K562 (cell line): Measurements from ENCODE around the gene OTUD5. TPM values are rescaled to one million over a fixed set of nuclear protein-coding genes. Genes with fewer than 3 reads are reported as not detected.

Experiments
- ARHGAP35 ChIP-seq: fragments of 450-650 bp; IDR thresholded peaks from 2 replicates; pipeline ENCODE4 v1.6.1; 2018; ENCODE audit not compliant: partially characterized antibody
- FOXP1 ChIP-seq: sonication (generic); formaldehyde crosslinking; IDR thresholded peaks from 2 replicates; pipeline ENCODE4 v1.8.0; 2022; ENCODE audit warnings: mild to moderate bottlenecking, missing genetic modification reagents
- HOXB6 ChIP-seq: fragments of 250-450 bp; sonication (Bioruptor Pico); IDR thresholded peaks from 2 replicates; pipeline ENCODE4 v1.5.1; 2022; ENCODE audit warnings: mild to moderate bottlenecking, borderline replicate concordance
- KLF10 ChIP-seq: fragments of 250-450 bp; sonication (Bioruptor Pico); IDR thresholded peaks from 2 replicates; pipeline ENCODE4 v1.6.1; 2021; ENCODE audit warnings: matching md5 sums
- MCM5 ChIP-seq: fragments of 450-650 bp; IDR thresholded peaks from 2 replicates; pipeline ENCODE4 v1.6.1; 2016; ENCODE audit warnings: low read depth
- NCOA2 ChIP-seq, 2 experiments: fragments of 450-650 bp; IDR thresholded peaks; 2 replicates each; pipeline ENCODE4 v1.6.1; 2018; ENCODE audit warnings: mild to moderate bottlenecking in 2 of 2, moderate library complexity in 1 of 2; ENCODE audit not compliant: partially characterized antibody in 2 of 2
- NFE2L1 ChIP-seq: fragments of 450-650 bp; IDR thresholded peaks from 2 replicates; pipeline ENCODE4 v1.6.1; 2016; ENCODE audit warnings: missing genetic modification characterization, low read depth, mild to moderate bottlenecking, missing compliant biosample characterization, moderate library complexity, borderline replicate concordance
- NONO ChIP-seq, 2 experiments: fragments of 200-400 bp in 1 of 2; fragments of 450-650 bp in 1 of 2; formaldehyde crosslinking in 1 of 2; IDR thresholded peaks; 2 replicates each; pipeline ENCODE4 v1.6.1; 2017; ENCODE audit warnings: low read depth in 2 of 2, mild to moderate bottlenecking in 2 of 2, moderate library complexity in 2 of 2, low read length in 1 of 2
- NR4A1 ChIP-seq, 2 experiments: fragments of 250-450 bp in 1 of 2; fragments of 450-650 bp in 1 of 2; sonication (Bioruptor Pico) in 1 of 2; IDR thresholded peaks; 2 replicates each; pipeline versions ENCODE4 v1.4.0 to v1.6.1; 2016 to 2020; ENCODE audit warnings: mild to moderate bottlenecking in 2 of 2, missing compliant biosample characterization in 1 of 2, missing genetic modification characterization in 1 of 2, moderate library complexity in 1 of 2
- RBM25 ChIP-seq: fragments of 200-400 bp; formaldehyde crosslinking; IDR thresholded peaks from 2 replicates; pipeline ENCODE4 v1.6.1; 2018; ENCODE audit warnings: low read length, low read depth, moderate library complexity; ENCODE audit not compliant: severe bottlenecking
- SMARCA5 ChIP-seq: fragments of 450-650 bp; IDR thresholded peaks from 2 replicates; pipeline ENCODE4 v1.6.1; 2016
- SNRNP70 ChIP-seq: fragments of 200-400 bp; formaldehyde crosslinking; optimal IDR thresholded peaks from 2 replicates; pipeline ENCODE3; 2017; ENCODE audit warnings: low read depth, low read length
- TRIM28 ChIP-seq: fragments of 450-650 bp; IDR thresholded peaks from 2 replicates; pipeline ENCODE4 v1.6.1; 2017
- U2AF1 ChIP-seq: fragments of 200-400 bp; formaldehyde crosslinking; optimal IDR thresholded peaks from 2 replicates; pipeline ENCODE3; 2017; ENCODE audit warnings: mild to moderate bottlenecking, low read depth, low read length, moderate library complexity
- WHSC1 ChIP-seq: IDR thresholded peaks from one replicate; pipeline ENCODE4 v1.6.1; 2012; ENCODE audit warnings: low read length, control low read depth, inconsistent platforms
- YY1 ChIP-seq, 3 experiments: IDR thresholded peaks; 2 replicates each; pipeline ENCODE4 v1.6.1; 2011; ENCODE audit warnings: low read length in 2 of 3, mild to moderate bottlenecking in 2 of 3, moderate library complexity in 2 of 3, borderline replicate concordance in 1 of 3, control low read depth in 1 of 3, low read depth in 1 of 3; ENCODE audit not compliant: insufficient read depth in 3 of 3, insufficient replicate concordance in 2 of 3, control insufficient read depth in 1 of 3, insufficient read length in 1 of 3; ENCODE audit errors: extremely low read depth in 1 of 3
- ZBTB1 ChIP-seq: sonication (generic); formaldehyde crosslinking; IDR thresholded peaks from 2 replicates; pipeline ENCODE4 v1.8.1; 2023; ENCODE audit warnings: missing genetic modification reagents, low read depth, mild to moderate bottlenecking, borderline replicate concordance
- ZKSCAN3 ChIP-seq: fragments of 250-450 bp; sonication (Bioruptor Pico); IDR thresholded peaks from 2 replicates; pipeline ENCODE4 v1.4.0; 2020
- ZNF124 ChIP-seq: sonication (generic); formaldehyde crosslinking; IDR thresholded peaks from 2 replicates; pipeline ENCODE4 v1.8.1; 2022; ENCODE audit warnings: missing genetic modification reagents
- ZNF561 ChIP-seq: fragments of 450-650 bp; formaldehyde crosslinking; conservative IDR thresholded peaks from 2 replicates; pipeline ENCODE4 v1.4.0; 2020; ENCODE audit warnings: mild to moderate bottlenecking, moderate library complexity
- ZNF77 ChIP-seq: fragments of 250-450 bp; sonication (Bioruptor Pico); IDR thresholded peaks from 2 replicates; pipeline ENCODE4 v1.5.0; 2020
- polyA plus RNA-seq, 8 experiments: library from polyadenylated mRNA; depleted of rRNA in 4 of 8; stranded (reverse) in 5 of 8; unstranded in 3 of 8; fragments of >200 nt; fragmentation: Nextera tagmentation in 2 of 8; fragmentation: Illumina TruSeq in 1 of 8; extraction: Ambion mirVana in 2 of 8; extraction: Trizol in 1 of 8; gene quantifications; 2 replicates each; pipeline versions ENCODE4 v1.2.1 to v1.2.3, GENCODE V29; 2011 to 2014; ENCODE audit warnings: inconsistent platforms in 1 of 8, missing spikeins in 1 of 8
- total RNA-seq, 7 experiments: library from RNA; depleted of rRNA in 6 of 7; stranded (reverse); fragments of >200 nt in 6 of 7; fragmentation: Illumina TruSeq in 2 of 7; extraction: Trizol in 2 of 7; gene quantifications; 2 replicates each; pipeline versions ENCODE4 v1.2.1 to v1.2.3, GENCODE V29; 2011 to 2021; ENCODE audit warnings: low replicate concordance in 1 of 7
- TF ChIP-seq, protein P1 (sequence below): sonication (generic); formaldehyde crosslinking; IDR thresholded peaks from 2 replicates; pipeline ENCODE4 v1.8.0; 2023; ENCODE audit warnings: mild to moderate bottlenecking, missing genetic modification reagents
- TF ChIP-seq, protein P2 (sequence below): IDR thresholded peaks from 2 replicates; pipeline ENCODE4 v1.6.1; 2016; ENCODE audit warnings: missing genetic modification characterization, missing compliant biosample characterization
- TF ChIP-seq, protein P3 (sequence below): sonication (generic); formaldehyde crosslinking; IDR thresholded peaks from 2 replicates; pipeline ENCODE4 v1.5.0; 2020; ENCODE audit warnings: missing genetic modification reagents

OTUD5 gene
- total and polyA plus RNA-seq, 9 of the 15 experiments (the other 6 are each of a cell fraction or from before 2014, with no cell fraction given) = 3.6 to 102 (median 59.0) TPM

DNA sequence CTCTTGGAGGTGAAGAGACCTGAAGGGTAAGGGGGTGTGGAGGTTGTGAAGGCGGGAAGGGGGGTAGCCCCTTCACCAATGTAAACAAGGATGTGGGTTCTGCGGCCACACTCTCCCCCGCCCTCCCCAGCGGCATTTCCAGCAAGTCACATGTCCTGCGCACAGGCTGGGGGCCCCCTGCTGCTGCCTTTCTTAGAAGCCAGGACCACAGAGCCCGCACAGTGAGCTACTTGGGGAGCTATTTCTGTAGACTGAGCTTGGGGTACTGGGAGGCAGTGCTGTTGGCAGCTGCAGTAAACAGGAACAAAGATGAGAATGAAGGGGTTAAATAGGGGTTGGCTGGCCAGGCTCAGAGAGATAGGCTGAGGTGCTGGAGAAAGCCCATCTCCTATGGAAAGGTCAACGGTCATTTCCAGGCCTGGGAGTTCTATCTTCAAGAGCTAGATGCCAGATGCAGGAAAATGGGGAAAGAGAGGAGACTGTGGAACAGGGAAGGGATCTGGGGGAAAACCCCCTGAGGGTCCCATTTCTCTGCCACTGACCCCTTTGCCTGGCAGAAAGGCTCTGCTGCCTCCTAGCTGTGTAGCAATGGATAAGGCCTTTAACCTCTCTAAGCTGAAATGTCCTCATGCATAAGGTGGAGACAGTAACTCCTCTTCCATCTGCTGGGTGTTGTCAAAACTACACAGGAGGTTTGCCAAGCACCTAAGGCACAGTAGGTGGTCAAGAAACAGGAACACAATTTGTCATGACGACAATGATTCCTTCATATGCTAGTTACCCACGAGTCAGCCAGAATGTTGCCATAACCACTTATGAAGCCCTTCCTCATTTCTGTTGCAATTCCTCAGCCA, 20.1 kb downstream of the OTUD5 start (continued):
- TF ChIP-seq NFE2L1 (tag) (no peak), MCM5 (no peak), WHSC1 (no peak), U2AF1 (no peak), SMARCA5 (no peak), KLF10 (no peak), HOXB6 (CRISPR knock-in tag) (no peak), YY1 (IDR thresholded peaks at IDR 0.05; ENCODE audit: borderline replicate concordance in 1 of 3, control insufficient read depth in 1 of 3, extremely low read depth in 1 of 3, insufficient read depth in 3 of 3, insufficient read length in 1 of 3, insufficient replicate concordance in 2 of 3, low read depth in 1 of 3, low read length in 2 of 3) (no peak), ZBTB1 (peak; percentile 61), ZKSCAN3 (CRISPR knock-in tag) (no peak), TRIM28 (no peak), RBM25 (no peak), NR4A1 (CRISPR knock-in tag; IDR thresholded peaks at IDR 0.05) (no peak), NR4A1 (tag; IDR thresholded peaks at IDR 0.05) (peak; percentile 74), NONO (IDR thresholded peaks at IDR 0.05; ENCODE audit: low read depth in 2 of 2, low read length in 1 of 2) (no peak; a peak in 1 of 4 replicates), ZNF124 (CRISPR knock-in tag) (no peak), FOXP1 (CRISPR knock-in tag) (peak; percentile 51; the same call in 1 of the 2 replicates), NCOA2 (IDR thresholded peaks at IDR 0.05; ENCODE audit: partially characterized antibody in 2 of 2) (no peak), ZNF561 (CRISPR knock-in tag) (no peak), ARHGAP35 (no peak), SNRNP70 (no peak), ZNF77 (no peak)
- TF ChIP-seq, protein P1, sequence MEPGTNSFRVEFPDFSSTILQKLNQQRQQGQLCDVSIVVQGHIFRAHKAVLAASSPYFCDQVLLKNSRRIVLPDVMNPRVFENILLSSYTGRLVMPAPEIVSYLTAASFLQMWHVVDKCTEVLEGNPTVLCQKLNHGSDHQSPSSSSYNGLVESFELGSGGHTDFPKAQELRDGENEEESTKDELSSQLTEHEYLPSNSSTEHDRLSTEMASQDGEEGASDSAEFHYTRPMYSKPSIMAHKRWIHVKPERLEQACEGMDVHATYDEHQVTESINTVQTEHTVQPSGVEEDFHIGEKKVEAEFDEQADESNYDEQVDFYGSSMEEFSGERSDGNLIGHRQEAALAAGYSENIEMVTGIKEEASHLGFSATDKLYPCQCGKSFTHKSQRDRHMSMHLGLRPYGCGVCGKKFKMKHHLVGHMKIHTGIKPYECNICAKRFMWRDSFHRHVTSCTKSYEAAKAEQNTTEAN (CRISPR knock-in tag) = no peak
- TF ChIP-seq, protein P2, sequence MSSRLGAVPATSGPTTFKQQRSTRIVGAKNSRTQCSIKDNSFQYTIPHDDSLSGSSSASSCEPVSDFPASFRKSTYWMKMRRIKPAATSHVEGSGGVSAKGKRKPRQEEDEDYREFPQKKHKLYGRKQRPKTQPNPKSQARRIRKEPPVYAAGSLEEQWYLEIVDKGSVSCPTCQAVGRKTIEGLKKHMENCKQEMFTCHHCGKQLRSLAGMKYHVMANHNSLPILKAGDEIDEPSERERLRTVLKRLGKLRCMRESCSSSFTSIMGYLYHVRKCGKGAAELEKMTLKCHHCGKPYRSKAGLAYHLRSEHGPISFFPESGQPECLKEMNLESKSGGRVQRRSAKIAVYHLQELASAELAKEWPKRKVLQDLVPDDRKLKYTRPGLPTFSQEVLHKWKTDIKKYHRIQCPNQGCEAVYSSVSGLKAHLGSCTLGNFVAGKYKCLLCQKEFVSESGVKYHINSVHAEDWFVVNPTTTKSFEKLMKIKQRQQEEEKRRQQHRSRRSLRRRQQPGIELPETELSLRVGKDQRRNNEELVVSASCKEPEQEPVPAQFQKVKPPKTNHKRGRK = no peak
- TF ChIP-seq, protein P3, sequence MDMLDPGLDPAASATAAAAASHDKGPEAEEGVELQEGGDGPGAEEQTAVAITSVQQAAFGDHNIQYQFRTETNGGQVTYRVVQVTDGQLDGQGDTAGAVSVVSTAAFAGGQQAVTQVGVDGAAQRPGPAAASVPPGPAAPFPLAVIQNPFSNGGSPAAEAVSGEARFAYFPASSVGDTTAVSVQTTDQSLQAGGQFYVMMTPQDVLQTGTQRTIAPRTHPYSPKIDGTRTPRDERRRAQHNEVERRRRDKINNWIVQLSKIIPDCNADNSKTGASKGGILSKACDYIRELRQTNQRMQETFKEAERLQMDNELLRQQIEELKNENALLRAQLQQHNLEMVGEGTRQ (CRISPR knock-in tag) = peak; percentile 83
